ENCODE results near the gene GFAP.

Gene GFAP

DNA sequence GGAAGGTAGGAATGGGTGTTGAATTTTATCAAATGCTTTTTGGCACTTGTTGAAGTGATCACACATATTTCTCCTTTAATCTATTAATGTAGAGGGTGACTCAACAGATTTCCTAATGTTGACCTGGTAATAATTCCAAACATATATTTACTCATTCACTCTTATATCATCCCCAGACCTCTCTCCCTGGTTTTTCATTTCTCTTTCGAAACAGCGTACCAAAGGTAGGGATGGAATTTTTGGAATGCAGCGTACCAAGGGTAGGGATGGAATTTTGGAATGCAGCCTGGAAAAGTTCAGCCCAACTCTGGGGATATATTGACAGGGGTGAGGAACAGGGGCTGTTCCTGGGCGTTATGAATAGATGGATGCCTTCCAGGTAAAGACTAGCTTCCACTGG lies 25.0 kb upstream of the GFAP start:
- TF ChIP-seq, protein P1, sequence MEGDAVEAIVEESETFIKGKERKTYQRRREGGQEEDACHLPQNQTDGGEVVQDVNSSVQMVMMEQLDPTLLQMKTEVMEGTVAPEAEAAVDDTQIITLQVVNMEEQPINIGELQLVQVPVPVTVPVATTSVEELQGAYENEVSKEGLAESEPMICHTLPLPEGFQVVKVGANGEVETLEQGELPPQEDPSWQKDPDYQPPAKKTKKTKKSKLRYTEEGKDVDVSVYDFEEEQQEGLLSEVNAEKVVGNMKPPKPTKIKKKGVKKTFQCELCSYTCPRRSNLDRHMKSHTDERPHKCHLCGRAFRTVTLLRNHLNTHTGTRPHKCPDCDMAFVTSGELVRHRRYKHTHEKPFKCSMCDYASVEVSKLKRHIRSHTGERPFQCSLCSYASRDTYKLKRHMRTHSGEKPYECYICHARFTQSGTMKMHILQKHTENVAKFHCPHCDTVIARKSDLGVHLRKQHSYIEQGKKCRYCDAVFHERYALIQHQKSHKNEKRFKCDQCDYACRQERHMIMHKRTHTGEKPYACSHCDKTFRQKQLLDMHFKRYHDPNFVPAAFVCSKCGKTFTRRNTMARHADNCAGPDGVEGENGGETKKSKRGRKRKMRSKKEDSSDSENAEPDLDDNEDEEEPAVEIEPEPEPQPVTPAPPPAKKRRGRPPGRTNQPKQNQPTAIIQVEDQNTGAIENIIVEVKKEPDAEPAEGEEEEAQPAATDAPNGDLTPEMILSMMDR (IDR thresholded peaks at IDR 0.05; ENCODE audit: borderline replicate concordance, control extremely low read depth, extremely low read depth, insufficient read depth, missing control alignments): no peak
- no peak for DNase-seq (ENCODE audit: low spot score)
- in situ Hi-C loops (cut with MboI; ENCODE audit: low sequenced_read_pairs, unreplicated experiment): no loop called here

DNA sequence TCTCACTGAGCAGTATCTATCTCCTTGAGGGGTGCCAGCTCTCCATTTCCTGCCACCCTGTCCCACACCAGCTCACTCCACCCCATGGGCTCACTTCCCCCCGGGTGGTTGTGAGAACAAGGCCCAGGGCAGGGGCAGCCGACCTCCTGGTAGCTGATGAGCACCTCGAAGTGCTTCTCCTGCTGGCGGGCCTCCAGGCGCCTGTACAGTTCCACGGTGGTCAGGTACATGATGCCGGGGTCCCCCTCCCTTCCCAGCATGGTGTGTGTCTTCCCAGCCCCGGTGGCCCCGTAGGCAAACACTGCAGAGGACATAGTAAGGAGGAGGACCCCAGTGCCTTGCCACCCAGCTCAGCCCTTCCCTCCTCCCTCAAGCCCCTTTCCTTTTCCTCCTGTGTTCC lies 19.8 kb upstream of the GFAP start:
- TF ChIP-seq, protein P1 (IDR thresholded peaks at IDR 0.05; ENCODE audit: borderline replicate concordance, control extremely low read depth, extremely low read depth, insufficient read depth, missing control alignments): no peak
- in situ Hi-C loops (cut with MboI; ENCODE audit: low sequenced_read_pairs, unreplicated experiment): no loop called here
- DNase-seq (ENCODE audit: low spot score): no peak

DNA sequence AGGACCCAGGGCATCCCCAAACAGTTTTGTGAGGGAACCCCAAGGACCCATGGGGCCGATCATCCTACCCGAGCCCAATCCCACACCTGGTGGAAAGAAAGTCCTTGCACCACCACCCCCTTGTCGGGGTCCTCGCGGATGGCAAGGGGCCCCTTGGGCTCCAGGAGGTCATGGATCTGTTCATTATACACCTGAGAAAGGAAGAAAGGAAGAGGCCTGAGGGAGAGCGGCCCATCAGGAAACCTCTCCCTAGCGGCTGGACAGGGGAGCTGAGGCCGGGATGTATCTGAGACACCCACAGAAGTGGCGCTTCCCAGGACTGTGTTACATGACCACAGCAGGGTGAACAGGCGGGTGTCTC lies 19.4 kb upstream of the GFAP start:
- in situ Hi-C loops (cut with MboI; ENCODE audit: low sequenced_read_pairs, unreplicated experiment): no loop called here
- no peak for DNase-seq (ENCODE audit: low spot score)
- TF ChIP-seq, protein P1 (IDR thresholded peaks at IDR 0.05; ENCODE audit: borderline replicate concordance, control extremely low read depth, extremely low read depth, insufficient read depth, missing control alignments): no peak

DNA sequence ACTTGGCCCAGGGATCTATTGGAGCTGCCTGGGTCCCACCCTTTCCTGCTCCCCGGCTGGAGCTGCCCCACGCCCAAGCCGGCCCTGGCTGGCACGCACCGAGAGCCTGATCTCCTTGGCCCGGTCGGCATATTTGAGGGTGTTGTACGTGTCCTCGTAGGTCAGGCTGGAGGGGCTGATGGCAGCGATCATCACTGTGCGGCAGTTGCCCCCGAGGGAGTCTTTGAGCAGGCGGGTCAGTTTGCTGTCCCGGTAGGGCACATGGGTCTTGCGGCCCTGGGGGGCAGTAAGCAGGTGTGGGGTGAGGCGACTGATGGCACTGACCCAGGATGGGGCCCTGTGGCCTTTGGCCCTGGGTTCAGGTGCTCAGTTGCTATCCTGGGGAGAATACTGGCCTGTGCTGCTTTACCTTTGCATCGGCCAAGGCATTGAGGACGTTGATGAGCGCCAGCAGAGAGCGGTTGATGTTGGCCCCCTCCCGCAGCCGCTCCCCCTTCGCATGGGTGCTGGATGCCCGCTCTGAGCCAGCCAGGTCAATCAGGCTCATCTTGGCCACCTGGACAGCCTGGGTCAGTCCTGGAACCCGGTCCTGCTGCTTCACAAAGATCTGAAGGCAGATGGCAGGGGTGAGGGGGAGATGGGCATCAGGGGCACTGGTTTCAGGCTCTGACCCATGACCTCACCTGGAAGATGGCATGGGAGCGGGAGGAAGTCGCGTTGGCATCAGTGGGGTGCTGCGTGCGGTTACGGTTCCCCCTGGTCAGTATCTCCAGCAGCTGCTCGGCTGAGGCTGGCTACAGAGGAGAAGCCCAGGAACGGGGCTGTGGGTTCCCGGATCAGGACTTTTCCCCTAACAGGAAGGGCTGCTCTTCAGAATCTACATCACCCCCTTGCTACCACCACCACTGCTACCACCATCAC lies 18.8 kb upstream of the GFAP start:
- in situ Hi-C loops (cut with MboI; ENCODE audit: low sequenced_read_pairs, unreplicated experiment): no loop called here
- TF ChIP-seq, protein P1 (IDR thresholded peaks at IDR 0.05; ENCODE audit: borderline replicate concordance, control extremely low read depth, extremely low read depth, insufficient read depth, missing control alignments): no peak
- no peak for DNase-seq (ENCODE audit: low spot score)

DNA sequence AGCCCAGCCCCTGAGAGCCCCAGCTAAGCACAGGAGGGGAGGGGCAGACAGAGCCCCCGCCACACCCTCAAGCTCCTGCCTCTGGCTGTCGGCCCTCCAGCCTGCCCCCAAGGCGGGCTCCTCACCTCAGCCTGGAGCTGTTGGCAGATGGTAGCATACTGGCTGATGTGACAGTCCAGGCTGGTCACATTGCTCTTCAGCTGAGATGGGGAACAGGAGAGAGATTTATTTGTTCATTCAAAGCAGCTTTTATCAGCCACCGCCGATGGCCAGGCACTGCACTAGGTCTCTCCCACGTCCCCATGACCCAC lies 17.4 kb upstream of the GFAP start:
- TF ChIP-seq, protein P1 (IDR thresholded peaks at IDR 0.05; ENCODE audit: borderline replicate concordance, control extremely low read depth, extremely low read depth, insufficient read depth, missing control alignments): no peak
- DNase-seq (ENCODE audit: low spot score): no peak
- in situ Hi-C loops (cut with MboI; ENCODE audit: low sequenced_read_pairs, unreplicated experiment): no loop called here

DNA sequence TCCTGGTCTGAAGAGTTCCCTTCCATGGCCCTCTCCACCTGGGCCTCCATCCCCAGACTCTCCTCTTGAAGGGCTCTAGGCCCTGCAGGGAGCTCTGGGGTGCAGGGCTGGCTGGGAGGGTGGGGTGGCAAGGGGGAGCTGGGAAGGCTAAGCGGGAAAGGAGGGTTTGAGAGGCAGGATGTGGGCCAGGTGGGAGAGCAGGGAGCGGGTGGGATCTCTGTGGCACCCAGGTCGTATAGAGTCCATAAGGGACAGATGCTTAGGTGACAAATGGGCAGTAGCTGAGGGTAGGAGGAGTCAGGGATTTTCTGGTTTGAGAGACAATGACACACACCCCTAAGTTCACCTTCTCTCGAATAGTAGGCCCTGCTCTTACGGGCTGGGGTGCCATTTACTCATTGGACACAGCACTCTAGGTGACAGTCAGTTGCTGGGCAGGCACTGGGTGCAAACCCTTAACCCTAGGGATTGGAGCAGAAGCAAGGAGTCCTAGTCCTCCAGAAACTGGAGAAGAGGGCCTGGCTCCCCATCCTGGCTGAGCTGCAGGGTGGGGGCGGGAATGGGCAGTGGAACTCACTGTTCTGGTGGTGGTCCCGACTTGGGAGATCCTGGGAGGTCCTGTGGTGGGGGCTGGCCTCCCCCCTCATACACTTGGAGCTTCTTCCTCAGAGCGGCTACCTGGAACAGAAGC lies 16.9 kb upstream of the GFAP start:
- TF ChIP-seq, protein P1 (IDR thresholded peaks at IDR 0.05; ENCODE audit: borderline replicate concordance, control extremely low read depth, extremely low read depth, insufficient read depth, missing control alignments): no peak
- DNase-seq (ENCODE audit: low spot score): no peak
- in situ Hi-C loops (cut with MboI; ENCODE audit: low sequenced_read_pairs, unreplicated experiment): no loop called here

Measured in GM13976 (cell line).